ENCODE measurements around the gene NOS1AP.
"Not testable (repeated sequence)": the region's sequence is repeated elsewhere in the genome, so short reads cannot be mapped to it uniquely, and the experiment has no call there.

The NOS1AP gene

GRCh38 chr1:162074276-162075005 lies 5.0 kb downstream of the NOS1AP start:
- no peak overlapping the region for H3K4me3 ChIP-seq (ENCODE audit: low read depth, low read length)
- no peak for TF ChIP-seq POLR2A (IDR thresholded peaks at IDR 0.05; ENCODE audit: extremely low read depth, insufficient read length)
- TF ChIP-seq, protein P1, sequence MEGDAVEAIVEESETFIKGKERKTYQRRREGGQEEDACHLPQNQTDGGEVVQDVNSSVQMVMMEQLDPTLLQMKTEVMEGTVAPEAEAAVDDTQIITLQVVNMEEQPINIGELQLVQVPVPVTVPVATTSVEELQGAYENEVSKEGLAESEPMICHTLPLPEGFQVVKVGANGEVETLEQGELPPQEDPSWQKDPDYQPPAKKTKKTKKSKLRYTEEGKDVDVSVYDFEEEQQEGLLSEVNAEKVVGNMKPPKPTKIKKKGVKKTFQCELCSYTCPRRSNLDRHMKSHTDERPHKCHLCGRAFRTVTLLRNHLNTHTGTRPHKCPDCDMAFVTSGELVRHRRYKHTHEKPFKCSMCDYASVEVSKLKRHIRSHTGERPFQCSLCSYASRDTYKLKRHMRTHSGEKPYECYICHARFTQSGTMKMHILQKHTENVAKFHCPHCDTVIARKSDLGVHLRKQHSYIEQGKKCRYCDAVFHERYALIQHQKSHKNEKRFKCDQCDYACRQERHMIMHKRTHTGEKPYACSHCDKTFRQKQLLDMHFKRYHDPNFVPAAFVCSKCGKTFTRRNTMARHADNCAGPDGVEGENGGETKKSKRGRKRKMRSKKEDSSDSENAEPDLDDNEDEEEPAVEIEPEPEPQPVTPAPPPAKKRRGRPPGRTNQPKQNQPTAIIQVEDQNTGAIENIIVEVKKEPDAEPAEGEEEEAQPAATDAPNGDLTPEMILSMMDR (IDR thresholded peaks at IDR 0.05; ENCODE audit: low read depth, low read length): no peak
- TF ChIP-seq MYC (IDR thresholded peaks at IDR 0.05; ENCODE audit: low read depth, low read length): no peak
- TF ChIP-seq, protein P2, sequence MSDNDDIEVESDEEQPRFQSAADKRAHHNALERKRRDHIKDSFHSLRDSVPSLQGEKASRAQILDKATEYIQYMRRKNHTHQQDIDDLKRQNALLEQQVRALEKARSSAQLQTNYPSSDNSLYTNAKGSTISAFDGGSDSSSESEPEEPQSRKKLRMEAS (IDR thresholded peaks at IDR 0.05; ENCODE audit: low read depth, low read length): no peak
- DNase-seq (ENCODE audit: low read depth): peak; percentile 13

- H3K4me3 ChIP-seq (ENCODE audit: low read depth, low read length): no peak overlapping the region
- DNase-seq (ENCODE audit: low read depth): no peak
- TF ChIP-seq, protein P1 (IDR thresholded peaks at IDR 0.05; ENCODE audit: low read depth, low read length): no peak
- TF ChIP-seq, protein P2 (IDR thresholded peaks at IDR 0.05; ENCODE audit: low read depth, low read length): no peak
- no peak for TF ChIP-seq MYC (IDR thresholded peaks at IDR 0.05; ENCODE audit: low read depth, low read length)
- TF ChIP-seq POLR2A (IDR thresholded peaks at IDR 0.05; ENCODE audit: extremely low read depth, insufficient read length): no peak
These were observed 6.4 kb downstream of the NOS1AP start for GRCh38 chr1:162075862-162076261.

DNA sequence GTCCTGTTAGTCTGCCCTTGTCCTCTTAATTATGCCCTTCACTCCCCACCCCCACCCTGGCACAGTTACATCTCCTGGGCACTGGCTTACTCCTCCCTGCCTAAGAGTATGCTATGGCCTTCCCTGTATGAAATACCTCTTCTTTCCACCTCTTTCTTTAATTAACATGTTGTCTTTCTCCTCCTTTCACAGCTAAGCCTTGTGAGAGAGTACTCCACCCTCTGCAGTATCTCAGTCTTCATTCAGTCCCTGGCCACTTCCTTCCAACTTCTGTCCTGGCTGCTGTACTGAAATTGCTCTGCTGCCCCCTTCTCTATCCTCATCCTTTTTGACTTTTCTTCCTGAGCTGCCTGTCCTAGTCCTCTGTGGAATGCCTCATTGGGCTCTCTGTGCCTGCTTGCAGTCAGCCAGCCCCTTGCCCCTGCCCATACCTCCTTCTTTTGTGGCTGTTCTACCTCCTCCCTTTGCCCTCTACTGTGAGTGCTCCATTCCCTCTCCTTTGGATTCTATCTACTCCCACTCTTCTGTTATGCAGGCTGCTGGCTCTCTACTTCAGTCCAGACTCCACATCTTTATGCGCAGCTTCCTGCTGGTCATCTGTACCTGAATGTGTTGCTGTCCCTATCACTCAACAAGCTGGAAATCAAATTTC lies 8.3 kb downstream of the NOS1AP start:
- no peak for TF ChIP-seq POLR2A (IDR thresholded peaks at IDR 0.05; ENCODE audit: extremely low read depth, insufficient read length)
- TF ChIP-seq, protein P1 (IDR thresholded peaks at IDR 0.05; ENCODE audit: low read depth, low read length): no peak
- no peak for TF ChIP-seq MYC (IDR thresholded peaks at IDR 0.05; ENCODE audit: low read depth, low read length)
- TF ChIP-seq, protein P2 (IDR thresholded peaks at IDR 0.05; ENCODE audit: low read depth, low read length): no peak
- H3K4me3 ChIP-seq (ENCODE audit: low read depth, low read length): no peak overlapping the region
- DNase-seq (ENCODE audit: low read depth): no peak

GRCh38 chr1:162079030-162079429 lies 9.5 kb downstream of the NOS1AP start:
- no peak for TF ChIP-seq MYC (IDR thresholded peaks at IDR 0.05; ENCODE audit: low read depth, low read length)
- no peak for TF ChIP-seq POLR2A (IDR thresholded peaks at IDR 0.05; ENCODE audit: extremely low read depth, insufficient read length)
- TF ChIP-seq, protein P1 (IDR thresholded peaks at IDR 0.05; ENCODE audit: low read depth, low read length): no peak
- TF ChIP-seq, protein P2 (IDR thresholded peaks at IDR 0.05; ENCODE audit: low read depth, low read length): no peak
- no peak overlapping the region for H3K4me3 ChIP-seq (ENCODE audit: low read depth, low read length)
- DNase-seq (ENCODE audit: low read depth): no peak

- TF ChIP-seq, protein P2 (IDR thresholded peaks at IDR 0.05; ENCODE audit: low read depth, low read length): no peak
- DNase-seq (ENCODE audit: low read depth): no peak
These were observed 11.1 kb downstream of the NOS1AP start for GRCh38 chr1:162080472-162081015.

GRCh38 chr1:162081316-162081715 lies 11.8 kb downstream of the NOS1AP start:
- no peak for TF ChIP-seq POLR2A (IDR thresholded peaks at IDR 0.05; ENCODE audit: extremely low read depth, insufficient read length)
- TF ChIP-seq MYC (IDR thresholded peaks at IDR 0.05; ENCODE audit: low read depth, low read length): no peak
- TF ChIP-seq, protein P2 (IDR thresholded peaks at IDR 0.05; ENCODE audit: low read depth, low read length): no peak
- TF ChIP-seq, protein P1 (IDR thresholded peaks at IDR 0.05; ENCODE audit: low read depth, low read length): no peak
- H3K4me3 ChIP-seq (ENCODE audit: low read depth, low read length): no peak overlapping the region

More at GRCh38 chr1:162080472-162081015, 11.1 kb downstream of the NOS1AP start:
- no peak overlapping the region for H3K4me3 ChIP-seq (ENCODE audit: low read depth, low read length)

DNA sequence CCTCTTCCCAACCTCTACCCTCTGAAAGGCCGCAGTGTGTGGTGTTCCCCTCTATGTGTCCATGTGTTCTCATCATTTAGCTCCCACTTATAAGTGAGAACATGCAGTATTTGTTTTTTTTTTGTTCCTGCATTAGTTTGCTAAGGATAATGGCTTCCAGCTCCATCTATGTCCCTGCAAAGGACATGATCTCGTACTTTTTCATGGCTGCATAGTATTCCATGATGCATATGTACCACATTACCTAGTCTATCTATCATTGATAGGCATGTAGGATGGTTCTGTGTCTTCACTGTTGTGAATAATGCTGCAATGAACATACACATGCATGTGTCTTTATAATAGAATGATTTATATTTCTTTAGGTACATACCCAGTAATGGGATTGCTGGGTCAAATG lies 12.6 kb downstream of the NOS1AP start:
- not testable (repeated sequence) for H3K4me3 ChIP-seq (ENCODE audit: low read depth, low read length); DNase-seq (ENCODE audit: low read depth)

More at GRCh38 chr1:162081316-162081715, 11.8 kb downstream of the NOS1AP start:
- no peak for DNase-seq (ENCODE audit: low read depth)
